Panc1 (cell line): ENCODE measurements around the gene MFSD8. TPM values are rescaled to one million over a fixed set of nuclear protein-coding genes. Genes with fewer than 3 reads are reported as not detected.
"Not testable (repeated sequence)": the region's sequence is repeated elsewhere in the genome, so short reads cannot be mapped to it uniquely, and the experiment has no call there.

Source experiments
- ATAC-seq: fragments of 200-7000 bp; cut with Tn5 transposase; 2 replicates; pipeline ENCODE4 v1.9.1; 2020; ENCODE audit warnings: mild to moderate bottlenecking, moderate library complexity
- BruUV-seq: library from RNA; stranded (reverse); fragments of 400-500 nt; replicated peaks from 2 replicates; lab custom pipeline; 2021; lab: Mats Ljungman, UMichigan
- CTCF ChIA-PET: fragments of 300-600 bp; sonication (Branson Sonifier 250); formaldehyde crosslinking; loops from one replicate; lab custom pipeline; 2022; ENCODE audit warnings: antibody characterized with exemption; lab: Charles Lee
- POLR2A ChIA-PET: fragments of 300-600 bp; sonication (Branson Sonifier 250); formaldehyde crosslinking; loops from one replicate; lab custom pipeline; 2022; ENCODE audit warnings: antibody characterized with exemption; lab: Charles Lee
- DNase-seq: peaks from one replicate; pipeline ENCODE4 v3.0.0-alpha.2; 2010; ENCODE audit warnings: low read depth, low spot score
- H3K27ac ChIP-seq: 2 replicates; pipeline ENCODE4 v1.5.1; 2011; ENCODE audit warnings: mild to moderate bottlenecking, low read length, inconsistent platforms
- H3K27me3 ChIP-seq: fragments of 200-500 bp; sonication (Bioruptor generic); 2 replicates; pipeline ENCODE4 v1.6.0; 2014; ENCODE audit warnings: low read length, inconsistent platforms; ENCODE audit not compliant: control insufficient read depth, insufficient read depth
- H3K36me3 ChIP-seq: fragments of 200-500 bp; sonication (Bioruptor generic); 2 replicates; pipeline ENCODE4 v1.5.1; 2014; ENCODE audit warnings: inconsistent platforms, mild to moderate bottlenecking, low read length, moderate library complexity; ENCODE audit not compliant: control insufficient read depth, insufficient read depth
- H3K4me1 ChIP-seq: 2 replicates; pipeline ENCODE4 v1.5.1; 2011; ENCODE audit warnings: inconsistent platforms, mild to moderate bottlenecking, low read length, moderate library complexity; ENCODE audit not compliant: control insufficient read depth, insufficient read depth
- H3K4me3 ChIP-seq, 2 experiments: 2 replicates each; pipeline ENCODE4 v1.5.1; 2011 to 2012; ENCODE audit warnings: low read depth in 2 of 2, low read length in 2 of 2, mild to moderate bottlenecking in 2 of 2, inconsistent platforms in 1 of 2, moderate library complexity in 1 of 2
- H3K9me3 ChIP-seq: fragments of 200-500 bp; sonication (Bioruptor generic); 2 replicates; pipeline ENCODE4 v1.5.1; 2014; ENCODE audit warnings: low read depth, mild to moderate bottlenecking, inconsistent platforms, low read length, moderate library complexity; ENCODE audit not compliant: control insufficient read depth, insufficient read depth
- POLR2AphosphoS5 ChIP-seq: IDR thresholded peaks from 2 replicates; pipeline ENCODE4 v1.6.1; 2012; ENCODE audit warnings: mild to moderate bottlenecking, low read depth, low read length, moderate library complexity
- SIN3A ChIP-seq: IDR thresholded peaks from 2 replicates; pipeline ENCODE4 v1.6.1; 2012; ENCODE audit warnings: low read depth, mild to moderate bottlenecking, low read length, moderate library complexity, borderline replicate concordance; ENCODE audit not compliant: insufficient read depth
- TCF7L2 ChIP-seq: IDR thresholded peaks from 2 replicates; pipeline ENCODE4 v1.6.1; 2011; ENCODE audit warnings: mild to moderate bottlenecking, low read depth, low read length, inconsistent platforms
- in situ Hi-C: cut with HindIII; loops from 2 replicates; pipeline ENCODE4 v1.10.0; 2016; ENCODE audit warnings: low sequenced_read_pairs, low pct_unique_long_range_greater_than_20kb
- intact Hi-C: fragments of 100-400 bp; cut with micrococcal nuclease; formaldehyde crosslinking; loops from one replicate; pipeline ENCODE4 v1.10.0; 2022; ENCODE audit not compliant: unreplicated experiment
- total RNA-seq: library from RNA; stranded (reverse); gene quantifications from one replicate; pipeline ENCODE4 v1.2.1, GENCODE V29; 2021; ENCODE audit not compliant: unreplicated experiment
- TF ChIP-seq, protein P1 (sequence below), 2 experiments: IDR thresholded peaks; 2 replicates each; pipeline ENCODE4 v1.6.1; 2011 to 2012; ENCODE audit warnings: low read depth in 2 of 2, control low read depth in 1 of 2, low read length in 1 of 2, mild to moderate bottlenecking in 1 of 2, moderate library complexity in 1 of 2; ENCODE audit not compliant: insufficient read depth in 1 of 2
- TF ChIP-seq, protein P2 (sequence below): fragments of 450-650 bp; IDR thresholded peaks from 2 replicates; pipeline ENCODE4 v1.5.1; 2017; ENCODE audit warnings: mild to moderate bottlenecking

Gene MFSD8
- total RNA-seq, 1 experiment from 2014 or later = 15.1 TPM

DNA sequence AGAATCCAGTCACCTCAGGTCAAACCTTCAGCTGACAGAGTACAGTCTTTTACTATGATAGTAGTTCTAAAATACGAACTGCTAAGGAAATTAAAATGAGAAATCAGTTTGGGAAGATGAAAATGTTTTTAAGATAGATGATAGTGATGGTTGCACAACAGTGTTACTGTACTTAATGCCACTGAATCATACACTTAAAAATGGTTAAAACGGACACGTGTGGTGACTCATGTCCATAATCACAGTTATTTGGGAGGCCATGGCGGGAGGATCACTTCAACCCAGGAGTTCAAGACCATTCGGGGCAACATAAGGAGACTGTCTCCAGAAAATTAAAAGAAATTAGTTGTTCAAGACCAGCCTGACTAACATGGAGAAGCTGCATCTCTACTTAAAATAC, 41.6 kb upstream of the MFSD8 start:
- in situ Hi-C loops (no loop called here), intact Hi-C loops (no loop called here)
- ChIA-PET CTCF (no interaction called here), POLR2A (no interaction called here)
- Histone ChIP-seq H3K36me3 (no peaks in the 10 kb centered on the region), H3K27ac (no peak overlapping the region), H3K4me3 (no peak overlapping the region), H3K4me1 (no peaks in the 10 kb centered on the region), H3K27me3 (no peaks in the 10 kb centered on the region), H3K9me3 (no peaks in the 10 kb centered on the region)
- TF ChIP-seq POLR2AphosphoS5 (no peak), SIN3A (no peak), TCF7L2 (no peak)
- TF ChIP-seq, protein P1, sequence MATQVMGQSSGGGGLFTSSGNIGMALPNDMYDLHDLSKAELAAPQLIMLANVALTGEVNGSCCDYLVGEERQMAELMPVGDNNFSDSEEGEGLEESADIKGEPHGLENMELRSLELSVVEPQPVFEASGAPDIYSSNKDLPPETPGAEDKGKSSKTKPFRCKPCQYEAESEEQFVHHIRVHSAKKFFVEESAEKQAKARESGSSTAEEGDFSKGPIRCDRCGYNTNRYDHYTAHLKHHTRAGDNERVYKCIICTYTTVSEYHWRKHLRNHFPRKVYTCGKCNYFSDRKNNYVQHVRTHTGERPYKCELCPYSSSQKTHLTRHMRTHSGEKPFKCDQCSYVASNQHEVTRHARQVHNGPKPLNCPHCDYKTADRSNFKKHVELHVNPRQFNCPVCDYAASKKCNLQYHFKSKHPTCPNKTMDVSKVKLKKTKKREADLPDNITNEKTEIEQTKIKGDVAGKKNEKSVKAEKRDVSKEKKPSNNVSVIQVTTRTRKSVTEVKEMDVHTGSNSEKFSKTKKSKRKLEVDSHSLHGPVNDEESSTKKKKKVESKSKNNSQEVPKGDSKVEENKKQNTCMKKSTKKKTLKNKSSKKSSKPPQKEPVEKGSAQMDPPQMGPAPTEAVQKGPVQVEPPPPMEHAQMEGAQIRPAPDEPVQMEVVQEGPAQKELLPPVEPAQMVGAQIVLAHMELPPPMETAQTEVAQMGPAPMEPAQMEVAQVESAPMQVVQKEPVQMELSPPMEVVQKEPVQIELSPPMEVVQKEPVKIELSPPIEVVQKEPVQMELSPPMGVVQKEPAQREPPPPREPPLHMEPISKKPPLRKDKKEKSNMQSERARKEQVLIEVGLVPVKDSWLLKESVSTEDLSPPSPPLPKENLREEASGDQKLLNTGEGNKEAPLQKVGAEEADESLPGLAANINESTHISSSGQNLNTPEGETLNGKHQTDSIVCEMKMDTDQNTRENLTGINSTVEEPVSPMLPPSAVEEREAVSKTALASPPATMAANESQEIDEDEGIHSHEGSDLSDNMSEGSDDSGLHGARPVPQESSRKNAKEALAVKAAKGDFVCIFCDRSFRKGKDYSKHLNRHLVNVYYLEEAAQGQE (IDR thresholded peaks at IDR 0.05; ENCODE audit: insufficient read depth in 1 of 2, low read depth in 2 of 2, low read length in 1 of 2) = no peak
- TF ChIP-seq, protein P2, sequence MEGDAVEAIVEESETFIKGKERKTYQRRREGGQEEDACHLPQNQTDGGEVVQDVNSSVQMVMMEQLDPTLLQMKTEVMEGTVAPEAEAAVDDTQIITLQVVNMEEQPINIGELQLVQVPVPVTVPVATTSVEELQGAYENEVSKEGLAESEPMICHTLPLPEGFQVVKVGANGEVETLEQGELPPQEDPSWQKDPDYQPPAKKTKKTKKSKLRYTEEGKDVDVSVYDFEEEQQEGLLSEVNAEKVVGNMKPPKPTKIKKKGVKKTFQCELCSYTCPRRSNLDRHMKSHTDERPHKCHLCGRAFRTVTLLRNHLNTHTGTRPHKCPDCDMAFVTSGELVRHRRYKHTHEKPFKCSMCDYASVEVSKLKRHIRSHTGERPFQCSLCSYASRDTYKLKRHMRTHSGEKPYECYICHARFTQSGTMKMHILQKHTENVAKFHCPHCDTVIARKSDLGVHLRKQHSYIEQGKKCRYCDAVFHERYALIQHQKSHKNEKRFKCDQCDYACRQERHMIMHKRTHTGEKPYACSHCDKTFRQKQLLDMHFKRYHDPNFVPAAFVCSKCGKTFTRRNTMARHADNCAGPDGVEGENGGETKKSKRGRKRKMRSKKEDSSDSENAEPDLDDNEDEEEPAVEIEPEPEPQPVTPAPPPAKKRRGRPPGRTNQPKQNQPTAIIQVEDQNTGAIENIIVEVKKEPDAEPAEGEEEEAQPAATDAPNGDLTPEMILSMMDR = no peak
- no TSS peak for BruUV-seq
- DNase-seq (no peak), ATAC-seq (no peak)

DNA sequence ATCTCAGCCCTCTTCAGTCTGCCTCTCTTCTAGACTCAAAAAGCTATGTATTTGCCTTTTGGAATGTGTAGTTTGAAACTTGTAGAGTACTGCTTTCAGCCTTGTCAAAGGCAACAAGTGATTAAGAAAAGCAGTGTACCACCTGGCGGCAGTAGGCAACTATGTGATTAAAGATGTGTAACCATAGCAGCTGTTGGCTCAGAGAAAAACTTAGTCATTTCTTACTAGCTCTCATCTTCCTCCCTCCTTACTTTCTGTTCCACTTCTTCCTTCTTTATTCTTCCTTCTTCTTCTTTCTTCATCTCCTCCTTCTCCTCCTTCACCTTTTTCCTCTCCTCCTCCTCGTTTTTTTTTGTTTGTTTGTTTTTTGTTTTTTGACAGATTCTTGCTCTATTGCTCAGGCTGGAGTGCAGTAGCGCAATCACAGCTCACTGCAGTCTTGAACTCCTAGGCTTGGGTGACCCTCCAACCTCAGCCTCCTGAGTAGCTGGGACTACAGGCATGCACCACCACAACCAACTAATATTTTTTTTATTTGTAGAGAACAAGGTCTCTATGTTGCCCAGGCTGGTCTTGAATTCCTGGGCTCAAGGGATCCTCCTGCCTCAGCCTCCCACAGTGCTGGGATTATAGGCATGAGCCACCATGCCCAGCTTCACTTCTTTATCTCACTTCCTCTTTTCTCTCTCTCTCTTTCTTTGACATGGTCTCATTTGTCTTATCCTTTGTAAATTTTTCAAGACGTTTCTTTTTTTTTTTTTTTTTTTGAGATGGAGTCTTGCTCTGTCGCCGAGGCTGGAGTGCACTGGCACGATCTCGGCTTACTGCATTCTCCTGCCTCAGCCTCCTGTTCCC, 32.8 kb upstream of the MFSD8 start:
- in situ Hi-C loops = no loop called here
- Histone ChIP-seq H3K27me3 (no peaks in the 10 kb centered on the region), H3K9me3 (no peaks in the 10 kb centered on the region), H3K27ac (no peak overlapping the region), H3K4me3 (no peak overlapping the region), H3K36me3 (no peaks in the 10 kb centered on the region; the same call in 1 of the 2 replicates), H3K4me1 (no peaks in the 10 kb centered on the region)
- DNase-seq (peak; percentile 24), ATAC-seq (peak; percentile 65; the same call in 1 of the 2 replicates)
- POLR2A ChIA-PET = no interaction called here
- TF ChIP-seq SIN3A (no peak), POLR2AphosphoS5 (no peak), TCF7L2 (no peak)
- TF ChIP-seq, protein P1 (IDR thresholded peaks at IDR 0.05; ENCODE audit: insufficient read depth in 1 of 2, low read depth in 2 of 2, low read length in 1 of 2) = no peak
- TF ChIP-seq, protein P2 = no peak; the same call in 1 of the 2 replicates
- intact Hi-C loops = no loop called here
- CTCF ChIA-PET = no interaction called here
- BruUV-seq = no TSS peak

DNA sequence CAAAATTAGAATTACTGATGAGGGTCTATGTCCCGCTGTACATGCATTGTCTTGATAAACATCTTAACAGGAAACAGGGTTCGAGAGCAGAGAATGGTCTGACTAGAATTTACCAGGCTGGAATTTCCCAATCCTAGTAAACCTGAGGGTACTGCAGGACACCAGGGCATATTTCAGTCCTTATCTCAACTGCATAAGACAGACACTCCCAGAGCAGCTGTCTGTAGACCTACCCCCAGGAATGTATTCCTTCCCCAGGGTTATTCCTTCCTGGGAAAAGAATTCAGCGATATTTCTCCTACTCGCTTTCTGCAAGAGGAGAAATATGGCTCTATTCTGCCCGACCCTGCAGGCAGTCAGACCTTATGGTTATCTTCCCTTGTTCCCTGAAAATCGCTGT, 31.5 kb upstream of the MFSD8 start:
- BruUV-seq, H3K4me3 ChIP-seq, H3K4me1 ChIP-seq, H3K36me3 ChIP-seq, intact Hi-C loops, DNase-seq, POLR2A ChIA-PET, H3K9me3 ChIP-seq, in situ Hi-C loops, H3K27me3 ChIP-seq, CTCF ChIA-PET, ATAC-seq, H3K27ac ChIP-seq: not testable (repeated sequence)
